Measurements from ENCODE around the gene AGAP1.

DNA sequence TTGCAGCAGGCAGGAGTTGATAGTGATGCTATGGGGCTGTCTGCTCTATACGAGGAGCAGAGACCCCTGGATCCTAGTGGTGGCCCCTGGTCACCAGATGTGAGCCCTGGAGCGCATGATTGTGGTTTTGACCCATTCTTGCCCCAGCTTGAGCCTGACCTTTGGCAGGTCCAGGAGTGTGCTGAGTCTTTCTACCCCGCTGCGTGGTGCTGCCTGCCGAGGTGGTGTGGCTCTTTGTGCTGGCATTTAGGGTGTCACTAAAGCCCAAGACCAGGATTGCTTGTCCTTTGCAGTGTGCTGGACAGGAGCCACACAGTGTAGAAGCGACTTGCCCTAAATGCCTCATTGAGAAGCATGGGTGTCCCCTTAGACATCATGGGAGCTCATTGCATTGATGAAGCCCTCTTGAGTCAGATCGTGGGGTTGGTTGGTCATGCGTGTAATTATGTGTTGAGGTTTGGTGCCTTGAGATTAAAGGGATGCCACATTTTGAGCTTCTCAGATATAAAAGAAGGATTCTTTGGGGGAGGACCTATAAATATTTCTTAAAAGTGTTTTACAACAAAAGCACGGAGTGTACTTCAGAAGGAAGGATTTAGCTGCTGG, 88.3 kb downstream of the AGAP1 start:
- TF ChIP-seq, protein P1, sequence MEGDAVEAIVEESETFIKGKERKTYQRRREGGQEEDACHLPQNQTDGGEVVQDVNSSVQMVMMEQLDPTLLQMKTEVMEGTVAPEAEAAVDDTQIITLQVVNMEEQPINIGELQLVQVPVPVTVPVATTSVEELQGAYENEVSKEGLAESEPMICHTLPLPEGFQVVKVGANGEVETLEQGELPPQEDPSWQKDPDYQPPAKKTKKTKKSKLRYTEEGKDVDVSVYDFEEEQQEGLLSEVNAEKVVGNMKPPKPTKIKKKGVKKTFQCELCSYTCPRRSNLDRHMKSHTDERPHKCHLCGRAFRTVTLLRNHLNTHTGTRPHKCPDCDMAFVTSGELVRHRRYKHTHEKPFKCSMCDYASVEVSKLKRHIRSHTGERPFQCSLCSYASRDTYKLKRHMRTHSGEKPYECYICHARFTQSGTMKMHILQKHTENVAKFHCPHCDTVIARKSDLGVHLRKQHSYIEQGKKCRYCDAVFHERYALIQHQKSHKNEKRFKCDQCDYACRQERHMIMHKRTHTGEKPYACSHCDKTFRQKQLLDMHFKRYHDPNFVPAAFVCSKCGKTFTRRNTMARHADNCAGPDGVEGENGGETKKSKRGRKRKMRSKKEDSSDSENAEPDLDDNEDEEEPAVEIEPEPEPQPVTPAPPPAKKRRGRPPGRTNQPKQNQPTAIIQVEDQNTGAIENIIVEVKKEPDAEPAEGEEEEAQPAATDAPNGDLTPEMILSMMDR (IDR thresholded peaks at IDR 0.05; ENCODE audit: low read depth, low read length, poor library complexity, severe bottlenecking): no peak
- TF ChIP-seq EZH2phosphoT487 (IDR thresholded peaks at IDR 0.05; ENCODE audit: borderline replicate concordance, low read length): no peak

Measured in DOHH2 (cell line).